ENCODE data around the gene CST5.
"Not testable (repeated sequence)": the region's sequence is repeated elsewhere in the genome, so short reads cannot be mapped to it uniquely, and the experiment has no call there.

DNA sequence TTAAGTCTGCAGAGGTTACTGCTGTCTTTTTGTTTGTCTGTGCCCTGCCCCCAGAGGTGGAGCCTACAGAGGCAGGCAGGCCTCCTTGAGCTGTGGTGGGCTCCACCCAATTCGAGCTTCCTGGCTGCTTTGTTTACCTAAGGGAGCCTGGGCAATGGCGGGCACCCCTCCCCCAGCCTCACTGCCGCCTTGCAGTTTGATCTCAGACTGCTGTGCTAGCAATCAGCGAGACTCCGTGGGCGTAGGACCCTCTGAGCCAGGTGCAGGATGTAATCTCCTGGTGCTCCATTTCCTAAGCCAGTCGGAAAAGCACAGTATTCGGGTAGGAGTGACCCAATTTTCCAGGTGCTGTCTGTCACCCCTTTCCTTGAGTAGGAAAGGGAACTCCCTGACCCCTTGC, 22.8 kb upstream of the CST5 start:
- not testable (repeated sequence) for TF ChIP-seq POLR2AphosphoS5, EP300 (IDR thresholded peaks at IDR 0.05)
- TF ChIP-seq, protein P1, sequence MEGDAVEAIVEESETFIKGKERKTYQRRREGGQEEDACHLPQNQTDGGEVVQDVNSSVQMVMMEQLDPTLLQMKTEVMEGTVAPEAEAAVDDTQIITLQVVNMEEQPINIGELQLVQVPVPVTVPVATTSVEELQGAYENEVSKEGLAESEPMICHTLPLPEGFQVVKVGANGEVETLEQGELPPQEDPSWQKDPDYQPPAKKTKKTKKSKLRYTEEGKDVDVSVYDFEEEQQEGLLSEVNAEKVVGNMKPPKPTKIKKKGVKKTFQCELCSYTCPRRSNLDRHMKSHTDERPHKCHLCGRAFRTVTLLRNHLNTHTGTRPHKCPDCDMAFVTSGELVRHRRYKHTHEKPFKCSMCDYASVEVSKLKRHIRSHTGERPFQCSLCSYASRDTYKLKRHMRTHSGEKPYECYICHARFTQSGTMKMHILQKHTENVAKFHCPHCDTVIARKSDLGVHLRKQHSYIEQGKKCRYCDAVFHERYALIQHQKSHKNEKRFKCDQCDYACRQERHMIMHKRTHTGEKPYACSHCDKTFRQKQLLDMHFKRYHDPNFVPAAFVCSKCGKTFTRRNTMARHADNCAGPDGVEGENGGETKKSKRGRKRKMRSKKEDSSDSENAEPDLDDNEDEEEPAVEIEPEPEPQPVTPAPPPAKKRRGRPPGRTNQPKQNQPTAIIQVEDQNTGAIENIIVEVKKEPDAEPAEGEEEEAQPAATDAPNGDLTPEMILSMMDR (IDR thresholded peaks at IDR 0.05): not testable (repeated sequence)
